ENCODE measurements around the gene MAGOH. TPM values are rescaled to one million over a fixed set of nuclear protein-coding genes. Genes with fewer than 3 reads are reported as not detected.

The MAGOH gene
- total and polyA plus RNA-seq, 9 of the 15 experiments (the other 6 are each of a cell fraction or from before 2014, with no cell fraction given), result 102 to 342 (median 135) TPM

DNA sequence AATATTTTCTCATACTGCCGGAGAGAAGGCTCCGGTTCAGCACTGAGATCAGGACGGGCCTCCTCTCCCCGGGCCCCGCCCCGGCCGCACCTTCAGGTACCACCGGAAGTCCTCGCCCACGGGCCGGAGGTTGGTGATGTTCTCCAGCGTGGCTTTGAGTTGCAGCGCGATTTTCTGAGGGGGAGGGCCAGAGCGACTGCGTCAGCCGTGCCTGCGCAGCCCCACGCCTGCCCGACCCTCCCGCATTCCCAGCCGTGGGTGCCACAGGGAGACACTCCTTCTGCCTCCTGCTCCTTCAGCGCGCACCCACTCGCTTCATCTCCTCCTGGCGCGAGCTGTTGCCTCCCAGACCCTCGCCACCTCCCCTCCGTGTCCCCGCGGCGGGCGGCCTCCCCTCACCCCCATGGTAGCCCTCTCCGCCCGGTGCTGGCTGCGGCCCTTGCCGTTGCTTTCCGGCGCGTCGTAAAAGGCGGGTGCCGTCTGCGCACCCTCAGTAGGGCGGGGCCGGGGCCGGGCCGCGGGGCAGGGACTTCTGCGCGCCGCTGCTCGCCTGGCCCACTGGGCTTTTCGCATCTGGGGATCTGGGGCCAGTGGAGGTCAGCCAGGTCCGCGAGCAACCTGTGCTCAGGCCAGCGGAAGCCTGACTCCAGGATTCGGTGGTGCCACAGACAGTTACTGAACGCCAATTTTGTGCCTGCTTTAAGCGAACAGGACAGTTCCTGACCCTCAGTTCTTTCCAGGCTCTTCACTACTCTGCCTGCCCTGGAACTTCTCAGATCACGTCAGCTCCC is 18.0 kb downstream of the MAGOH start, which contains the start of gene CZIB (continued):
- TF ChIP-seq, protein P1, sequence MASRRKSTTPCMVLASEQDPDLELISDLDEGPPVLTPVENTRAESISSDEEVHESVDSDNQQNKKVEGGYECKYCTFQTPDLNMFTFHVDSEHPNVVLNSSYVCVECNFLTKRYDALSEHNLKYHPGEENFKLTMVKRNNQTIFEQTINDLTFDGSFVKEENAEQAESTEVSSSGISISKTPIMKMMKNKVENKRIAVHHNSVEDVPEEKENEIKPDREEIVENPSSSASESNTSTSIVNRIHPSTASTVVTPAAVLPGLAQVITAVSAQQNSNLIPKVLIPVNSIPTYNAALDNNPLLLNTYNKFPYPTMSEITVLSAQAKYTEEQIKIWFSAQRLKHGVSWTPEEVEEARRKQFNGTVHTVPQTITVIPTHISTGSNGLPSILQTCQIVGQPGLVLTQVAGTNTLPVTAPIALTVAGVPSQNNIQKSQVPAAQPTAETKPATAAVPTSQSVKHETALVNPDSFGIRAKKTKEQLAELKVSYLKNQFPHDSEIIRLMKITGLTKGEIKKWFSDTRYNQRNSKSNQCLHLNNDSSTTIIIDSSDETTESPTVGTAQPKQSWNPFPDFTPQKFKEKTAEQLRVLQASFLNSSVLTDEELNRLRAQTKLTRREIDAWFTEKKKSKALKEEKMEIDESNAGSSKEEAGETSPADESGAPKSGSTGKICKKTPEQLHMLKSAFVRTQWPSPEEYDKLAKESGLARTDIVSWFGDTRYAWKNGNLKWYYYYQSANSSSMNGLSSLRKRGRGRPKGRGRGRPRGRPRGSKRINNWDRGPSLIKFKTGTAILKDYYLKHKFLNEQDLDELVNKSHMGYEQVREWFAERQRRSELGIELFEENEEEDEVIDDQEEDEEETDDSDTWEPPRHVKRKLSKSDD (conservative IDR thresholded peaks at IDR 0.05; ENCODE audit: low read length), result no peak
- no peak for TF ChIP-seq NFE2 (IDR thresholded peaks at IDR 0.05; ENCODE audit: low read depth)
- TF ChIP-seq ZBTB17 (CRISPR knock-in tag; IDR thresholded peaks at IDR 0.05), result peak; percentile 68; the same call in 1 of the 2 replicates
- TF ChIP-seq HOXB6 (CRISPR knock-in tag; IDR thresholded peaks at IDR 0.05; ENCODE audit: borderline replicate concordance), result no peak
- TF ChIP-seq CEBPB (tag; IDR thresholded peaks at IDR 0.05), result no peak
- TF ChIP-seq GATAD2B (IDR thresholded peaks at IDR 0.05; ENCODE audit: borderline replicate concordance), result peak; percentile 35; the same call in 1 of the 2 replicates
- TF ChIP-seq ZC3H8 (IDR thresholded peaks at IDR 0.05), result no peak
- no peak for TF ChIP-seq ZNF239 (CRISPR knock-in tag; IDR thresholded peaks at IDR 0.05)
- TF ChIP-seq, protein P2, sequence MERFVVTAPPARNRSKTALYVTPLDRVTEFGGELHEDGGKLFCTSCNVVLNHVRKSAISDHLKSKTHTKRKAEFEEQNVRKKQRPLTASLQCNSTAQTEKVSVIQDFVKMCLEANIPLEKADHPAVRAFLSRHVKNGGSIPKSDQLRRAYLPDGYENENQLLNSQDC (CRISPR knock-in tag; IDR thresholded peaks at IDR 0.05), result peak; percentile 19; the same call in 1 of the 2 replicates
- TF ChIP-seq RBM34 (IDR thresholded peaks at IDR 0.05; ENCODE audit: borderline replicate concordance, insufficient read depth, low read length), result no peak
- TF ChIP-seq ZNF830 (CRISPR knock-in tag; IDR thresholded peaks at IDR 0.05), result no peak
- no peak for TF ChIP-seq BRD9 (IDR thresholded peaks at IDR 0.05; ENCODE audit: low read depth, partially characterized antibody)
- peak; percentile 95 for TF ChIP-seq CXXC5 (CRISPR knock-in tag; IDR thresholded peaks at IDR 0.05)
- TF ChIP-seq HSF4 (CRISPR knock-in tag; IDR thresholded peaks at IDR 0.05; ENCODE audit: borderline replicate concordance), result no peak
- no peak for TF ChIP-seq ZNF324 (CRISPR knock-in tag; IDR thresholded peaks at IDR 0.05)
- TF ChIP-seq SIN3B (IDR thresholded peaks at IDR 0.05; ENCODE audit: low read depth), result peak; percentile 77; the same call in 1 of the 2 replicates
- peak; percentile 90 for TF ChIP-seq ATF7 (IDR thresholded peaks at IDR 0.05)
- TF ChIP-seq NR2F6 (CRISPR knock-in tag; IDR thresholded peaks at IDR 0.05), result no peak
- no peak for TF ChIP-seq ZNF165 (CRISPR knock-in tag; IDR thresholded peaks at IDR 0.05; ENCODE audit: borderline replicate concordance)
- TF ChIP-seq, protein P3, sequence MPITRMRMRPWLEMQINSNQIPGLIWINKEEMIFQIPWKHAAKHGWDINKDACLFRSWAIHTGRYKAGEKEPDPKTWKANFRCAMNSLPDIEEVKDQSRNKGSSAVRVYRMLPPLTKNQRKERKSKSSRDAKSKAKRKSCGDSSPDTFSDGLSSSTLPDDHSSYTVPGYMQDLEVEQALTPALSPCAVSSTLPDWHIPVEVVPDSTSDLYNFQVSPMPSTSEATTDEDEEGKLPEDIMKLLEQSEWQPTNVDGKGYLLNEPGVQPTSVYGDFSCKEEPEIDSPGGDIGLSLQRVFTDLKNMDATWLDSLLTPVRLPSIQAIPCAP (CRISPR knock-in tag; IDR thresholded peaks at IDR 0.05; ENCODE audit: borderline replicate concordance), result no peak
- no peak for TF ChIP-seq ZNF134 (CRISPR knock-in tag; conservative IDR thresholded peaks at IDR 0.05)
- no peak for TF ChIP-seq POLR3G (IDR thresholded peaks at IDR 0.05; ENCODE audit: extremely low read depth, insufficient read length, insufficient replicate concordance)
- TF ChIP-seq EGR1 (conservative IDR thresholded peaks at IDR 0.05), result peak; percentile 96
- TF ChIP-seq RBM39 (optimal IDR thresholded peaks at IDR 0.05; ENCODE audit: low read depth, low read length), result no peak
- no peak for TF ChIP-seq SPI1 (IDR thresholded peaks at IDR 0.05; ENCODE audit: borderline replicate concordance, low read depth, low read length)
- TF ChIP-seq FOXJ3 (CRISPR knock-in tag; IDR thresholded peaks at IDR 0.05), result no peak
- TF ChIP-seq, protein P4, sequence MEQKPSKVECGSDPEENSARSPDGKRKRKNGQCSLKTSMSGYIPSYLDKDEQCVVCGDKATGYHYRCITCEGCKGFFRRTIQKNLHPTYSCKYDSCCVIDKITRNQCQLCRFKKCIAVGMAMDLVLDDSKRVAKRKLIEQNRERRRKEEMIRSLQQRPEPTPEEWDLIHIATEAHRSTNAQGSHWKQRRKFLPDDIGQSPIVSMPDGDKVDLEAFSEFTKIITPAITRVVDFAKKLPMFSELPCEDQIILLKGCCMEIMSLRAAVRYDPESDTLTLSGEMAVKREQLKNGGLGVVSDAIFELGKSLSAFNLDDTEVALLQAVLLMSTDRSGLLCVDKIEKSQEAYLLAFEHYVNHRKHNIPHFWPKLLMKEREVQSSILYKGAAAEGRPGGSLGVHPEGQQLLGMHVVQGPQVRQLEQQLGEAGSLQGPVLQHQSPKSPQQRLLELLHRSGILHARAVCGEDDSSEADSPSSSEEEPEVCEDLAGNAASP (IDR thresholded peaks at IDR 0.05), result no peak

All from K562 (cell line).